ENCODE data around the gene ELF5.

The ELF5 gene

DNA sequence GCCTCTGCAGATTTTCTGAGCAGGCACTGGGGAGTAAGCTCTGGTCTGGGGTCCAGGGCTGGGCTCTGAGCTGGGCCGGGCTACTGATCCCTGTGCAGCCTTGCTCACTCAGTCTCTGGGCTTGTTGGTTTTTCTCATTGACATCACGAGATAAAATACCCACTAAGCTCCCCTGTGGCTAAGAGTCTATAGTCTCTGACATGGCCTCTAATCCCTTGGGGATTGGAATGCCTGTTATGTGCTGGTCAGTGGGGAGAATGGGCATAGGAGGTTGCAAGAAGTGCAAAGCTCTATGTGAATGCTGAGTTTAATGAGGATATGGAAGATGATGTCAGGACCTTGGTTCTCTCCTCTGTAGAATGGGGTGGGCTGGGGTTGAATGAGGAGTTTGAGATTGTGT, 23.3 kb downstream of the ELF5 start:
- DNase-seq = no peak

GRCh38 chr11:34488855-34489557, 24.6 kb downstream of the ELF5 start:
- DNase-seq = no peak

DNA sequence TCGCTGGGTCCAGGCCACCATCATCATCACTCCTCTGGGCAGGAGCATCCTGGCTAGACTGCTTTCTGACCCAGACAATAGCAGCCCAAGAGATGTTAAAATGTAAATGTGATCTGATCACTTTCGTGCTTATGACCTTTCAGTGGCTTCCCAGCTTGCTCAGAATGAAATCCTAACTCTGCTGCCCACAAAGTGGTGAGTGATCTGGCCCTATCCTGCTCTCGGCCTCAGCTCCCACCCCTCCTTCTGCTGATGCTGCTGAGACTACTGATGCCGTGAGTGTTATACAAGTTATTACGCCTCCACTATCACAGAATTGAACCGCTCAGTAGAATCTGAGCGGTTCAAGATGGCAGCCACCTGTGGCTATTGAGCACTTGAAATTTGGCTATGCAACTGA, 26.2 kb downstream of the ELF5 start:
- no peak for DNase-seq

DNA sequence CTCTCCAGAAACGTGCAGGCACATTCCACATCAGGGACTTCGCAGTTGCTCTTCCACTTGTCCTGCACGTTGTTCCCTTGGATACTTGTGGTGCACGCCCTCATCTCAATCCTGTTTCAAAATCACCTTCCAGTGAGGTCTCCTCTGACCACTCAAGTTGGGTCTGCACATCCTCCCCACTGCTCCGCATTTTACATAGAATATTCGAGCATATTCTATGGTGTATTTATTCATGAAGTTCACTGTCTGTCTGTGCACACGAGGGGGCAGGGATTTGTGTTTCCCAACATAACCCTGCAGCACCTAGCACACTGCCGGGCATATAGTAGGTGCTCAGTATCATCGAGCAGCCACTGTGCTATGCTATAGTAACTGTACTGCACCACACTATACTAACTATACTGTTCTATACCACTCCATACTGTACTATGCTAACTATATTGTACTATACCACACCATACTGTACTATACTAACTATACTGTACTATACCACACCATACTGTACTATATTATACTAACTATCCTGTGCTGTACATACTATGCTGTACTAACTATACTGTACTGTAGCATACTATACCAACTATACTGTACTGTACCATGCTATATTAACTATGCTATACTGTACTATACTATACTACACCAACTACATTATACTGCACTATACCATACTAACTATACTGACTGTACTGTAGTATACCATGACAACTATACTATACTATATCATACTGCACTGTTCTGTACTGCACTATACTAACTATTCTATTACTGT, 30.3 kb downstream of the ELF5 start:
- no peak for DNase-seq

DNA sequence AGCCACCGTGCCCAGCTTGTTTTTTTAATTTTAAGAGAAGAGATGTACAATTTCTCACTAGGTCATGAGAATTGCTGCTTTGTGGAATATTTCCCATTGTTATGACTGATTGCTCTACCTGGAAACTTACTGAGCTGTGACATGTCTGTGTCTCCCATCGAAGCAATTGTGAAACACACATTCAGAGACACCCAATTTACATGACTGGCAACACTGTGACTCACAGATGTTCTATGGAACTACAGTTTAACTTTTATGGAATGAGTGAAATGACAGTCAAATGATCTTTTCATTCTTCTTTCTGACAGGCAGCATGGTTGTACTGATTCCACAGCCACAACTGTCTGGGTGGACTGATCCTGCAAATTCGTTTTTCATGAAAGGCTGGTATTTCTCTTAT, 32.3 kb downstream of the ELF5 start:
- DNase-seq = no peak

- no peak for DNase-seq
Observed at GRCh38 chr11:34480314-34480713, 33.3 kb downstream of the ELF5 start.

DNA sequence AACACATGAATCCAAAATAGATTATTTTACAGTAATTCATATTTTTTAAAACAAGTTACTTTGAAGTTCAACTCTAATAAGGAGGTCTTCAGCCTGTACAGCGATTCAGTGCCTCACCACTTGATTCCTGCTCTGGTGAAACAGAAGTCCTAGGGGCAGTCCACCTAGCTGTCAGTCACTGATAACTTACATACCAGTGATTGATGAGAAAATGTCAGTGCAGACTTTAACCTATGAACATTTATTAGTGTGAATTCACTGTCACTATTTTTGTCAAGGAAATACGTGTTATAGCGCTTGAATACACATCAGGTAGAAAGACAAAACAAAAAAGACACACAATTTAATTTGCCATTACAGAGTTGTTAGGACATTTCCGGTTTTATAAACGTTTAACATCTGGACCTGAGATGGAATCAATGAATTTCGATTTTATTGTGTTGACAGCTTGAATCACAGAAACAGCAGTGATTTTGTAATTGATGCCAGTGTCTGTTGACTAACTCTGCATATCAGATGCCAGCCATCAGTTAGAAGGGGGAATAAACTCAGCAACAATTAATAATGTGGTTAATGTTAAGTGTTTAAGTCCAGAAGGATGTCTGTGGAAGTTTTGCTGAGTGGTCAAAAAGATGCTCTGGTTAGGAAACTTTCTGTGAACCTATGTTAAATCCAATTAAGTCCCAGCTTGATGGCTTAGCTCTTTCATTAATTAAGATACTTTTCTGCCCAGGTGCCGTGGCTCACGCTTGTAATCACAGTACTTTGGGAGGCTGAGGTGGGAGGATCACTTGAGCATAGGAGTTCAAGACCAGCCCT, 34.5 kb downstream of the ELF5 start:
- DNase-seq = no peak

DNA sequence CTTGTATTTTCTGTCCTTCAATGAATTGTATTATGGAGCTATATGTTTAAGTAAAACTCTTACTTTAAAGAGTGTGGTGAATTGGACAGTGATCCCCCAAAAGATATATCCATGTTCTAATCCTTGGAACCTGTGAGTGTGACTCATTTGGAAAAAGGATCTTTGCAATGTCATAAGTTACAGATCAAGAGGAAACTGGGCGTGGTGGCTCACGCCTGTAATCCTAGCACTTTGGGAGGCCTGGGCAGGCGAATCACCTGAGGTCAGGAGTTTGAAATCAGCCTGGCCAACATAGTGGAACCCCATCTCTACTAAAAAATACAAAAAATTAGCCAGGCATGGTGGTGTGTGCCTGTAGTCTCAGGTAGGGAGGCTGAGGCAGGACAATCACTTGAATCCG, 36.7 kb downstream of the ELF5 start:
- DNase-seq = no peak

- DNase-seq = no peak
Observed at GRCh38 chr11:34475656-34476055, 37.9 kb downstream of the ELF5 start.

GRCh38 chr11:34473603-34474169, 39.9 kb downstream of the ELF5 start:
- DNase-seq = no peak

GRCh38 chr11:34468209-34468841, 45.3 kb downstream of the ELF5 start:
- DNase-seq = no peak

DNA sequence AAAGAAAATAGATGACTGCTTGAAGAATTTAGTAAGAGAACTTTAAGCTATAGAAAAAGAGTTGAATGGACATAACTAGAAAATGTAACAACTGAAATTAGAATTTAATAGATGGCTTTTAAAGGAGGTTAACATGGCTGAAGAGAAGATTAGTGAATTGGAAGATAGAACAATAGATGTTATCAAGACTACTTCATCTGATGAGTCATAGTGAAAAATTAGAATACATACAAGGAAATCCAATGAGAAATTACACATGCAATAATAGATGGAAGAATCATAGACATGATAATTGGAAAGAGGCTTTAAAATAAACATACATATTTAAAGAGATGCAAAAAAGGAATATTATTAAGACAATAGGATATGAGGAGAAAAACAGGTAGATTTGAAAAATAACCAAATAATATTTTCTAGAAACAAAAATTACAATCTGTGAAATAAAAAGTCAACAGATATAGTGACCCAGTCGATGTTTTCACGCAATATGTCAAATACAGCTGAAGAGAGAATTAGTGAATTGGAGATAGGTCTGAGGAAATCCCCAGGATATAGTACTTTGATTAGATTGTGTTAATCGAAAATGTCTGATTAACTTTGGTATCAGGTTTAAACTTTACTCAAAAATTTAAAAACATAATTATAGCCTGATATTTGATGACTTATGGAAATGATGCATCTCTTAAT, 46.6 kb downstream of the ELF5 start:
- DNase-seq = no peak

GRCh38 chr11:34464591-34465051, 49.0 kb downstream of the ELF5 start:
- no peak for DNase-seq

DNA sequence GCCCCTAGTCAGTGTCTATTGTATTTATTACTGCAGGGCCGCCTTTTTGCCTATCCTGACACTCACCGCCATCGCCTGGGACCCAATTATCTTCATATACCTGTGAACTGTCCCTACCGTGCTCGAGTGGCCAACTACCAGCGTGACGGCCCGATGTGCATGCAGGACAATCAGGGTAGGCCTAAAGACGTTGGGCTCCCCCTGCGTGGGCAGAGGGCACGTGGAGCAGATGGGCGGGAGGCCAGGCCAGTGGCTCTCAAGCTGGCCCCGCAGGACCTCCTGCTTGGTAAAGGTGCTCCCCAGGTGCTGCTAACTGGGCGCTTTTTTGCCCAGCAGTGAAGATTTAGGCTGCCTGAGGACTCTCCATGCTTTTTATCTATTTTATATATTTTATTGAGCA, 52.4 kb downstream of the ELF5 start:
- DNase-seq = no peak

GRCh38 chr11:34460278-34460677, 53.3 kb downstream of the ELF5 start:
- no peak for DNase-seq

DNA sequence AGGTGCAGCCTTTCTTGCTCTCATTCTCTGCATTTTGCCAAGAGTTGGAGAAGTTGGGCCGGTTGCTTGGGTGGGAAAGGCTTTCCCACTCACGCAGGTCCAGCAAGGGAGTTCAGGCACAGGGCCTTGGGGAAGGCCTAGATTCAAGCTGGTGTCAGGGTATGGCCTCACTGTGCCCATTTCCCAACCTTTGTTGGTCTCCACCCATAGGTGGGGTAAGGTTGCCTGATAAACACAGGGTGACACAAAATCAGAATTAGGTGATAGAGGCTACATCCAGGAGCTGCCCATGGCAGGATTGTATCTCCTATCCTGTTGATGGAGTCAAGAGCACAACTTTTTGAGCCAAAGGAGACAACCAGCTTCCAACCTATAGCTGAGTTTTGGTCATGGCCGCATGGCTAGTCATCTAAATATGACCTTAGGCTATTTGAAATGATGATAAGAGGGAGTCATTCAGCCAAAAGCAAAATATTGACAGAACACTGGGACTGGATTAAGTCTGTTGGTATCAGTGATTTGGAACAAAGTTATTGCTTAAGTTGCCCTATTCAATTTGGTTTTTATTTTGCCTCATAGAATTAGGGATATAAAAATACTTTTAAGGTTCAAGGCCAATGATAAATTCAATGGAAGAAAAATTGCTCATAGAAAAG, 54.0 kb downstream of the ELF5 start:
- DNase-seq = no peak

DNA sequence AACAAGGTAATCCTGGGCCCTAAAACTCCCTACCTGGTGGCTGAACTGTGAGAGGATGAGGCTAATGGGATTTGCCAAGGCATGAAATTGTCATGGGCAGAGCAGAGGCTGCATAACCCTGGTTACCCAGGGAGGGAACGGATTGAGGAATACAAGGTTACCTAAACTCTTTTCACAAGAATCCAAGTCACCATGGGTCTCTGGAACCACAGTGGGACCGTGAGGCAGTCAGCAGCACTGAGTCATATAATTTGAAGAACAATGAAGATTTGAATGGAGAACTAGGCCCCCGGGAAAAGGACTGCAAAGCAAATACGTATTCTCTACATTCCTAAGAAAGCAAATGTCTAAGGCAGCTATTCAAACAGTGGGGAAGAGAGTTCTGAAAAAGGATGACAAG, 55.1 kb downstream of the ELF5 start:
- no peak for DNase-seq

DNA sequence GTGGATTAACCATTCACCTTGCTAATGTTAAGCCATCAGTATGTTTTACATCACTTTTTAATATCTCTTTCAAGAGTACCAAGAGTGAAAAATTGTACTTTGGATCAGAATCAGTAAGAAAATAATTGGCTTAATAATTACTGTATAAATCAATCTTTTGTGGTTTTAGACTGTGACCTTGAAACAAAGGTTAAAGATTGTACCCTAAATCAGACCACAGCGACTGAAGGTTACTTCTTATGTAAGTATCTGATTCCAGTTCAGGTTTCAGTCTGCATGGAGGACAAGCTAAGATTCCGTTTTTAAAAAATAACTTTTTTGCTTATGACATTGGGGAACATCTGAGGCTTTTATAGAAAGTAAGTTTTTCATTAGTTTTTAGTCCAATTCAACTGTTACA, 56.0 kb downstream of the ELF5 start:
- DNase-seq = no peak

DNA sequence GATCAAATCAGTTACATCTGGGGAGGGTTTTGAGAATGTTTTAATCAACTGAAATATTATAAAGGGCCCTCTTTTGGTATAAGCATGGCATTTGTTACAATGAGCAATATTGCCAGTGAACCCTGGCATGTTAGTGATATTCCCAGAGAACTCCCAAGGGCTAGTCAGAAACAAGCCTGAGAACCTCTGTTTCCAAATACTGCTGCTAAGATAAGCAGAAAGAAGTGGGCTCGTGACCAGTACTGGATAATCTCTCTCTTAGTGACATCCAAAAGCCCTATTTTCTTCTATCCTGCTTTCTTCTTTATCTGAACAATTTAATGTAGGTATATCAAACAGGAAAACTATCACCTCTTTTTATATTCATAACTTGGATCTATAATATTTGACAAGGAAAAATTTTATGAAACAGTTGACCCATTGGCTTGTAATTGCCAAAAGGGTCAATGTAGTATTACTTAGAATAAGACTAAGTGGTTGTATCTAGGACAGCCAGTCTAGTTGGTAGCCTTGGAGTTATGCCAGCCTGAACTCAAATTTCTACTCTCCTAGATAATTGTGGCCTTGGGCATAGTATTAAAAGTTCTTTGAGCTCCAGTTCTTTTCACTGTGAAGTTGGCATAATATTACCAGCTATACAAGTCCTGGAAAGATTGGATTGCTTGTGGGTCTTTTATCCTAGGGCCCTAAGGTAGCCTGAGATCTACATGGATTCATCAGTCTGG, 59.1 kb downstream of the ELF5 start:
- no peak for DNase-seq

- no peak for DNase-seq
Observed at GRCh38 chr11:34451053-34451452, 62.5 kb downstream of the ELF5 start.

GRCh38 chr11:34449013-34449412, 64.6 kb downstream of the ELF5 start:
- no peak for DNase-seq

Data from NCI-H2029 (cell line).